ENCODE measurements around the gene BHLHA9.
"Not testable (repeated sequence)": the region's sequence is repeated elsewhere in the genome, so short reads cannot be mapped to it uniquely, and the experiment has no call there.

The BHLHA9 gene

GRCh38 chr17:1234455-1234854 is 35.8 kb upstream of the BHLHA9 start:
- H3K27ac Mint-ChIP-seq = no peak overlapping the region
- H3K36me3 Mint-ChIP-seq = no peaks in the 10 kb centered on the region
- peaks cover 17% of the 10 kb centered on the region for H3K27me3 Mint-ChIP-seq
- peaks cover 11% of the 10 kb centered on the region for H3K4me1 Mint-ChIP-seq (ENCODE audit: low read depth)
- no peaks in the 10 kb centered on the region for H3K9me3 Mint-ChIP-seq (ENCODE audit: low read depth)
- H3K4me3 Mint-ChIP-seq = no peak overlapping the region

DNA sequence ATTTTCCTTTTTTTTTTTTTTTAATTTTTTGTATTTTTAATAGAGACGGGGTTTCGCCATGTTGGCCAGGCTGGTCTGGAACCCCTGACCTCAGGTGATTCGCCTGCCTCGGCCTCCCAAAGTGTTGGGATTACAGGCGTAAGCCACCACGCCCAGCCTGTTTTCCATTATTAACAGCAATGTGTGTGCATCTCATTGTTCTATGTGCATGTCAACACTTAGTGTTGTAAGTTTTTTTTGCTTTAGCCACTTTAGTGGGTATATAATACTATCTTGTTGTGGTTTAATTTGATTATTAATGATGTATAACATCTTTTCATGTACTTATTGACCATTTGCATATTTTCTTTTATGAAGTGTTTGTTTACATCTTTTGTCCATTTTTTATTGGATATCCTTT is 32.8 kb upstream of the BHLHA9 start:
- Mint-ChIP-seq H3K4me1 (ENCODE audit: low read depth) (peaks cover 17% of the 10 kb centered on the region), H3K27ac (no peak overlapping the region), H3K4me3 (no peak overlapping the region), H3K9me3 (ENCODE audit: low read depth) (no peaks in the 10 kb centered on the region), H3K36me3 (no peaks in the 10 kb centered on the region), H3K27me3 (peaks cover 16% of the 10 kb centered on the region)

GRCh38 chr17:1239210-1239609 is 31.0 kb upstream of the BHLHA9 start:
- Mint-ChIP-seq H3K4me1 (ENCODE audit: low read depth) (peaks cover 17% of the 10 kb centered on the region), H3K27me3 (peaks cover 13% of the 10 kb centered on the region), H3K4me3 (peak overlapping the region; percentile 10), H3K36me3 (no peaks in the 10 kb centered on the region), H3K9me3 (ENCODE audit: low read depth) (no peaks in the 10 kb centered on the region), H3K27ac (no peak overlapping the region)

DNA sequence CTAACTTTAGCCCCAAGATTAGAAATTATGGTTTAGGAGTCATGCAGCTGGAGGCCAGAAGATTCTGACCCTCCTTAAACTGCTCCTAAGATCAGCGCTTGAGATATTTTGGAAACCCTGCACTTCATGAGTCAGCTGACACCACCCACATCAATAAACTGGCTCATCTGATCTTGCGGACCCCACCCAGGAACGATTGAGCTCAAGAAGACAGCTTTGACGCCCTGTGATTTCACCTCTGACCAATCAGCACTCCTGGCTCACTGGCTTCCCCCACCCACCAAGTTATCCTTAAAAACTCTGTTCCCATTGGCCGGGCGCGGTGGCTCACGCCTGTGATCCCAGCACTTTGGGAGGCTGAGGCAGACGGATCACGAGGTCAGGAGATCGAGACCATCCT is 29.8 kb upstream of the BHLHA9 start:
- not testable (repeated sequence) for H3K36me3 Mint-ChIP-seq; H3K4me3 Mint-ChIP-seq; H3K27ac Mint-ChIP-seq; H3K9me3 Mint-ChIP-seq (ENCODE audit: low read depth)
- H3K27me3 Mint-ChIP-seq = peaks cover 11% of the 10 kb centered on the region
- peaks cover 17% of the 10 kb centered on the region for H3K4me1 Mint-ChIP-seq (ENCODE audit: low read depth)

DNA sequence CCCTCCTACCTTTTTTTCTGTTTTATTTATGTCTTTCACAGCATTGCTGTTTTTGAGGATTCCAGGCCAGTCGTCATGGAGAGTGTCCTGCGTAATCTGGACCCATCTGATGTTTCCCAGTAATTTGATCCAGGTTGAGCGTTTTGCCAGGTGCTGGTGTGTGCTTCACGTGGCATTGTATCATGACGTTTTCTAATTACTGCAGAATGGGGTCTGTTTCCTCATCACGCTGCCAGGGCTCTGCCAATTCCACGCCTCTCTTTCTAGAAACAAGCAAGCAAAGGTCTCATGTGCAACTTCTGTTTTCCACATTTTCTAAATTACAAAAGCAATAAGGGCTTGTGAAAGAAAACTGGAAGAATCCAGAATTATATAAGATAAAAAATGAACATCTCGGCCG is 28.3 kb upstream of the BHLHA9 start:
- no peak overlapping the region for H3K27ac Mint-ChIP-seq
- no peaks in the 10 kb centered on the region for H3K9me3 Mint-ChIP-seq (ENCODE audit: low read depth)
- peaks cover 17% of the 10 kb centered on the region for H3K4me1 Mint-ChIP-seq (ENCODE audit: low read depth)

DNA sequence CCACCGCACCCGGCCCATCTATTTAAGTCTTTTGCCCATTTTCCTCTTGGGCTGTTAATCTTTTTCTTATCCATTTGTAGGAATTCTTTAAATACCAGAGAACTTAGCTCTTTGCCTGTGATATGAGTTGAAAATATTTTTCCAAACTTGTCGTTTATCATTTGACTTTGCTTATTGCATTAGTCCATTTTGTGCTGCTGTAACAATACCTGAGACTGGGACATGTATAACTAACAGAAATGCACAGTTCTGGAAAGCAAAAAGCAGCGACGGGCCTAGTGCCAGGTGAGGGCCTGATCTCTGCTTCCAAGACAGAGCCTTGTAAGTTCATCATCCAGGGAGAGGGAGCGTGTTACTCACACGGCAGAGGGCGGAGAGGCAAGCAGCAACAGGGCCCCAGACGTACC is 25.6 kb upstream of the BHLHA9 start:
- no peak overlapping the region for H3K27ac Mint-ChIP-seq
- no peaks in the 10 kb centered on the region for H3K9me3 Mint-ChIP-seq (ENCODE audit: low read depth)
- H3K4me1 Mint-ChIP-seq (ENCODE audit: low read depth) = peaks cover 13% of the 10 kb centered on the region
- H3K36me3 Mint-ChIP-seq = no peaks in the 10 kb centered on the region
- no peak overlapping the region for H3K4me3 Mint-ChIP-seq
- H3K27me3 Mint-ChIP-seq = peaks cover 11% of the 10 kb centered on the region

More for the DNA sequence above, 28.3 kb upstream of the BHLHA9 start:
- Mint-ChIP-seq H3K36me3 (no peaks in the 10 kb centered on the region), H3K27me3 (peaks cover 11% of the 10 kb centered on the region), H3K4me3 (no peak overlapping the region)

- H3K27me3 Mint-ChIP-seq = peaks cover 1% of the 10 kb centered on the region
- no peaks in the 10 kb centered on the region for H3K9me3 Mint-ChIP-seq (ENCODE audit: low read depth)
Measured at GRCh38 chr17:1251866-1252608, 18.2 kb upstream of the BHLHA9 start.

DNA sequence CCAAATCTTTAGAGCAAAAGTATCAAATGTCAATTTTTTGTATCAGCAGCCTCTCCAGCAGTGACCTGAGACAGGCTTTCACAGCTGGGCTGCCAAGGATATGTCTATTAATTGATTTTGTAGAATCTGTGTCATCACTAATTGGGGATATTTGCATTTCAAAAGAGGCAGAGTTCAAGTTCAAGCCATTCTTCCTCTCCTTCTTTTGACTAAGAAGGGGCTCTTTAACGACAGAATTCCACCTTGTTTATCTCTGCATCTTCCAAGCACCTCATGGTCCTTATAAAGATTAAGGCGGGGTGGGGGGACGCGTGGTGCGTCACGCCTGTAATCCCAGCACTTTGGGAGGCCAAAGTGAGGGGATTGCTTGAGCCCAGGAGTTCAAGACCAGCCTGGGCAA is 15.2 kb upstream of the BHLHA9 start:
- no peaks in the 10 kb centered on the region for H3K36me3 Mint-ChIP-seq
- no peak overlapping the region for H3K27ac Mint-ChIP-seq
- H3K4me1 Mint-ChIP-seq (ENCODE audit: low read depth) = peaks cover 29% of the 10 kb centered on the region
- H3K9me3 Mint-ChIP-seq (ENCODE audit: low read depth) = no peaks in the 10 kb centered on the region
- H3K4me3 Mint-ChIP-seq = no peak overlapping the region
- H3K27me3 Mint-ChIP-seq = peaks cover 1% of the 10 kb centered on the region

More at GRCh38 chr17:1251866-1252608, 18.2 kb upstream of the BHLHA9 start:
- Mint-ChIP-seq H3K36me3 (no peaks in the 10 kb centered on the region), H3K4me3 (no peak overlapping the region), H3K4me1 (ENCODE audit: low read depth) (peaks cover 12% of the 10 kb centered on the region), H3K27ac (no peak overlapping the region)

DNA sequence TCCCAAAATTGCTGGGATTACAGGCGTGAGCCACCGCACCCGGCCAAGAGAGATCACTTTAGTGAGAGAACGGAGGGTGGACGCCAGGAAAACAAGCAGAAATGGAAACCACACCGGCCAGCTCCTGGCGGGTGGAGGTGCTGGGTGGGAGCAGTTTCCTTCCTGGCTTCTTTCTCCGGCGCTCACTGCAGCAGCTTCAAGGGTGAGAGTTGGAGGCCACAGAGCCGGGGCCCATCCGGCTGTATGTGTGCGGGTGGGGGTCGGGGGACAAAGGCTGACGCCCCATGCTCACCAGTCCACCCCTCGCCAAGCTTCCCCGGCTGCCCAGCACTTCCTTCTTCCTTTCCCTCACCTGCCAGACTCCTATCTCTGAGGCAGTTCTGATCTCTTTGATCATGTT is 13.5 kb upstream of the BHLHA9 start:
- no peaks in the 10 kb centered on the region for H3K9me3 Mint-ChIP-seq (ENCODE audit: low read depth)
- H3K27me3 Mint-ChIP-seq = peaks cover 4% of the 10 kb centered on the region
- no peak overlapping the region for H3K27ac Mint-ChIP-seq
- H3K36me3 Mint-ChIP-seq = no peaks in the 10 kb centered on the region
- H3K4me1 Mint-ChIP-seq (ENCODE audit: low read depth) = peaks cover 32% of the 10 kb centered on the region
- no peak overlapping the region for H3K4me3 Mint-ChIP-seq

GRCh38 chr17:1260086-1260769 is 10.0 kb upstream of the BHLHA9 start:
- H3K27ac Mint-ChIP-seq = no peak overlapping the region
- no peaks in the 10 kb centered on the region for H3K9me3 Mint-ChIP-seq (ENCODE audit: low read depth)

GRCh38 chr17:1260770-1261161 is 9.5 kb upstream of the BHLHA9 start:
- no peak overlapping the region for H3K27ac Mint-ChIP-seq
- H3K4me3 Mint-ChIP-seq = peak overlapping the region; percentile 51
- peaks cover 3% of the 10 kb centered on the region for H3K27me3 Mint-ChIP-seq

More at GRCh38 chr17:1260086-1260769, 10.0 kb upstream of the BHLHA9 start:
- peaks cover 29% of the 10 kb centered on the region for H3K4me1 Mint-ChIP-seq (ENCODE audit: low read depth)
- H3K36me3 Mint-ChIP-seq = no peaks in the 10 kb centered on the region
- peaks cover 4% of the 10 kb centered on the region for H3K27me3 Mint-ChIP-seq
- peak overlapping the region; percentile 51 for H3K4me3 Mint-ChIP-seq

GRCh38 chr17:1264196-1264595 is 6.0 kb upstream of the BHLHA9 start:
- H3K4me1 Mint-ChIP-seq (ENCODE audit: low read depth) = peaks cover 16% of the 10 kb centered on the region
- H3K4me3 Mint-ChIP-seq = no peak overlapping the region
- H3K27me3 Mint-ChIP-seq = peaks cover 4% of the 10 kb centered on the region
- H3K36me3 Mint-ChIP-seq = no peaks in the 10 kb centered on the region
- H3K27ac Mint-ChIP-seq = no peak overlapping the region
- no peaks in the 10 kb centered on the region for H3K9me3 Mint-ChIP-seq (ENCODE audit: low read depth)

More at GRCh38 chr17:1260770-1261161, 9.5 kb upstream of the BHLHA9 start:
- Mint-ChIP-seq H3K9me3 (ENCODE audit: low read depth) (no peaks in the 10 kb centered on the region), H3K4me1 (ENCODE audit: low read depth) (peaks cover 27% of the 10 kb centered on the region), H3K36me3 (no peaks in the 10 kb centered on the region)

- Mint-ChIP-seq H3K27ac (no peak overlapping the region), H3K4me3 (peak overlapping the region; percentile 83), H3K36me3 (no peaks in the 10 kb centered on the region), H3K27me3 (peaks cover 1% of the 10 kb centered on the region), H3K4me1 (ENCODE audit: low read depth) (peaks cover 12% of the 10 kb centered on the region), H3K9me3 (ENCODE audit: low read depth) (no peaks in the 10 kb centered on the region)
Measured at GRCh38 chr17:1267471-1267943, 2.7 kb upstream of the BHLHA9 start.

DNA sequence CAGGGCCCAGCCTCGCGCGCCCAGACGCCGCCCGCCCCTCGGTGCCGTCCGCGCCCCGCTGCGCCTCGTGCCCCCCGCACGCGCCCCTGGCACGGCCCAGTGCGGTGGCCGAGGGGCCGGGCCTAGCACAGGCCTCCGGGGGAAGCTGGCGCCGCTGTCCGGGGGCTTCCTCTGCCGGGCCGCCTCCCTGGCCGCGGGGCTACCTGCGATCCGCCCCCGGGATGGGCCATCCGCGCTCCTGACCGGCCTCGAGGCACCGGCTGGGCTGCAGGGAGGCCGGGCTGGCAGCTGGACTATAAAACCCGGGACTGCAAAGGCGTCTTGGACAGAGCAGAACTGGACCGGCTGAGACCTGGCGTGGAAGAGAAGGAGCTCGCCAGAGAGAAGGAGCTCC is 783 bp downstream of the BHLHA9 start:
- Mint-ChIP-seq H3K4me1 (ENCODE audit: low read depth) (peaks cover 14% of the 10 kb centered on the region), H3K27me3 (peaks cover 8% of the 10 kb centered on the region), H3K4me3 (no peak overlapping the region)

DNA sequence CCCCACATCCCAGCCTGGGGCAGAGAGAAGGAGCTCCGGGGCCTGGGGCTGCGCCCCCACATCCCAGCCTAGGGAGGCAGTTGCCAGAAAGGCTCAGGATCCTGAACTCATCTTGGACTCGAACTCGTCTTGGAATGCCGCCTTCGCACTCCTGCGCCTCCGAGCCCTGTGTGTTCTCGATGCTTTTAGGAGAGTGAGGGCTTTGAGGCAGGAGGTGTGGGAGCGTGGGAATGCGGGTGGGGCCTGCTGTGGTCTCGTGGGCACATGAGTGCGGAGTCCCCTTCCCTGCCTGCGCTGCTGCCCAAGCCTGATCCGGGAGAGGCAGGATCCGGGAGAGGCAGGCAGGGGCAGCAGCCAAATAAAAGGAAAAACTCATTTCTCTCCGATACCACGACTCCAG is 1.2 kb downstream of the BHLHA9 start:
- Mint-ChIP-seq H3K4me3 (no peak overlapping the region), H3K4me1 (ENCODE audit: low read depth) (peaks cover 17% of the 10 kb centered on the region), H3K27ac (no peak overlapping the region), H3K27me3 (peaks cover 8% of the 10 kb centered on the region), H3K9me3 (ENCODE audit: low read depth) (no peaks in the 10 kb centered on the region), H3K36me3 (peaks cover 2% of the 10 kb centered on the region)

More for the DNA sequence above, 783 bp downstream of the BHLHA9 start:
- H3K27ac Mint-ChIP-seq = no peak overlapping the region
- H3K36me3 Mint-ChIP-seq = peaks cover 2% of the 10 kb centered on the region
- no peaks in the 10 kb centered on the region for H3K9me3 Mint-ChIP-seq (ENCODE audit: low read depth)

Data from activated naive CD8-positive, alpha-beta T cell (primary cell).